Activated effector memory CD4-positive, alpha-beta T cell treated with Interleukin-2 at 50 U/mL for 16 hours (primary cell): ENCODE results near the gene RABGAP1L.

Experiments
- DNase-seq: peaks from one replicate; pipeline ENCODE4 v3.0.0-alpha.2; 2020

Gene RABGAP1L

DNA sequence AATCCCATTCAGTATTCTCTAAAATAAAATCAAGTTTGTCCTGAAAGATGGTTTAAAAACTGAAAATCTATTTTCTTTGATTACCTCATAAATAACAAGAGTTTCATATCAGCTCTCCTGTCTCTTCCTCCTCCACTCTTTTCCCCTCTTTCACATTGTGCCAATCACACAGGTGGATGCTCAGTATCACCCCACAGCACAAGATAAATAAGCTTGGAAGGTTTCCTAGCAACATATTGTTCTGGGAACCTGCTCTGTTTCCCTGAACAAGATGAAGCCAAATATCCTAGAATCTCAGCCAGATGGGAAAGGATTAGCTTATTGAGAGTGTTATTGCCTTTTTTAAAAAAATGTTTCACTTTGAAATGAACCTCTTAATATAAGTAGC, 794.7 kb downstream of the RABGAP1L start:
- DNase-seq: no peak

DNA sequence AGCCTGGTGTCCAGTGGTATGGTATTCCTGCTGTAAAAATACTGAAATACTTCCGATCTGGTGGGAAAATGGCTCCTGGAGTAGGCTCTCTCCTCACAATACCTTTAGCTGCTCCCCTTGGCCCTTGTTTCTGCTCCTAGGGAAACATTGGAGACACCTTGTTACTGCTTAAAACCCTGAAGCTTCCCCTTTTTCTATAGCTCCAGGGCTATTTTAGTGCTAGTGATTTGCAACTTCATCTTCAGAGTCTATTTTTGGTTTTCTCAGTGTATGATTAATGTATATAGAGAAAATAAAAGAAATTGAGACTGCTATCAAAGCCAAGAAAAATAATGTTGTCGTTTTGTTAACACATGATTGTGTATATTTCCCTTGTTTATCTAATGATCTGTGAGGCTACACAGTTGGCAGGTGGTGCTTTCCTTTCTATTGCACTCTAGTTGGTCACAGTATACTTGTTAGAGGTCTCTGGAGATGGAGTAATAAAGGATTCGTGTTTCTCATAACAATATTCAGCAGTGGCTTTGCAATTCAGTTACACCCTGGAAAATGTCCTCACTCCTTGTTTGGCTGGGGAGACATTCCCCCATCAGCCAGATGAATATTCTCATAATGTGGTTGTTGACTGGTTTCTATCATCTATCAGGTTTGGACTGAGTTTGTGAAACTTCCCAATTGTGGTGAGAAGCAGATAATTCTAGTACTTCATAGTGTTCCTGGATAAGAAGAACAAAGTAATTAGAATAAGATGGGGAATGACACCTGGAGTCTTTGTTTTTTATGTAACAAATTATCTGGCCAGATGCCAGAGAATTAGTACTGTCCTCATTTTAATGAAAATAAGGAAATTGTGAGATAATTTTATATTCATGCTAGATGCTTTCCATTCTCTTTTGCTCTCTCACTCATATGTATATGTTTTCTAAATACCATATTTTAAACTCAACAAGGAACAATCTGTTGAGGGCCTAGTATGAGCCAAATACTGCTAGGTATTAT, 795.6 kb downstream of the RABGAP1L start:
- DNase-seq: no peak

DNA sequence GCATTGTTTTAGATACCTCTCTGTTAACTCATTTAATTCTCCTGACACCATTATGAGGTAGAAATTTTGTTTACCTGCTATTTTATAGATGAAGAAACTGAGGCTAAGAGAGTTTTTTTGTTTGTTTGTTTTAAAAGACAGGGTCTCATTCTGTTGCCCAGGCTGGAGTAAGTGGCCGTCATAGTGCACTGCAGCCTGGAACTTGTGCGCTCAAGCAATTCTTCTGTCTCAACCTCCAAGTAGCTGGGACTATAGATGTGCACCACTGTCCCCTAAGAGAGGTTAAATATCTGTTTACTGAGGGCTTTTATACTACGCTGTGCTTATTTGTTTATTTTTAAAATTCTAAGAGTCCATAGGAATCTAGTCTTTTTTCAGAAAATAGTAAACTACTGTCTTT, 796.8 kb downstream of the RABGAP1L start:
- no peak for DNase-seq

- no peak for DNase-seq
These were observed 797.7 kb downstream of the RABGAP1L start for GRCh38 chr1:174956976-174957375.

- no peak for DNase-seq
These were observed 798.5 kb downstream of the RABGAP1L start for GRCh38 chr1:174957829-174958228.

DNA sequence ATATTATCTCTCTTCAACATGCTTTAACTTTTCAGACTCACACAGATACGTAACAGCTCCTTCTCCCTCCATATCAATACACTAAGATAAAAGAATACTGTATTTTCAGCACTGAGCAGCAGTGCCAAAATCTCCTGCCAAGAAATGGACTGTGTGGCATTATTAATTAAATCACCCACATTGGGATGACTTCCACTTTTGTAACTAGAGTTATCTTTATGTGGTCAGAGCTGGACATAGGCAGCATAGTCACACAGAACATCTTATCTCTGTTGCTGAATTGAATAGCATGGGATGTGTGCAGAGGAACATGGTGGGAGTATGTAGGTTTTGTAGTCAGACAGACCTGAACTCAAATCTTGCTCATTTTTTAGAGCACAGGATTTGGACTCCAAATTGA, 799.1 kb downstream of the RABGAP1L start:
- DNase-seq: no peak

- DNase-seq: no peak
These were observed 801.0 kb downstream of the RABGAP1L start for GRCh38 chr1:174960362-174960761.

- no peak for DNase-seq
These were observed 804.3 kb downstream of the RABGAP1L start for GRCh38 chr1:174963529-174964125.

GRCh38 chr1:174964261-174964971, 805.1 kb downstream of the RABGAP1L start:
- DNase-seq: no peak

DNA sequence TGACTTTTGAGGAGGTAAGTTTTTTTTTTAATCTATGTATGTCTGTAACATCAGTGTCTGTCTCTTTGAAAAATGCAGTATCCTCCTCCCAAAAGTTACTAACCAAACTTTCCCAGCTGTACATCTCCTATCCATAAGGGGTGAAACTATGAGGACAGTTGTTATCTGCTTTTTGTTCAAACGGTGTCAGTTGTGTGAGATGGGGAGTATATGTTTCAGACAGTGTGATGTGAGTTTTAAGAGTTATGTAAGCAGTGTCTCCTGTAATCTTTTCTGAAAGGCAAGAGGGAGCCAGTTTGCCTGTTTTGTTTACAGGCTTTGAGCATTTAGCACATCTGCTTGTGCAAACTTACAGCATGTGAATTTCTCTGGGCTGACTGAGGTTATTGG, 805.6 kb downstream of the RABGAP1L start:
- no peak for DNase-seq

DNA sequence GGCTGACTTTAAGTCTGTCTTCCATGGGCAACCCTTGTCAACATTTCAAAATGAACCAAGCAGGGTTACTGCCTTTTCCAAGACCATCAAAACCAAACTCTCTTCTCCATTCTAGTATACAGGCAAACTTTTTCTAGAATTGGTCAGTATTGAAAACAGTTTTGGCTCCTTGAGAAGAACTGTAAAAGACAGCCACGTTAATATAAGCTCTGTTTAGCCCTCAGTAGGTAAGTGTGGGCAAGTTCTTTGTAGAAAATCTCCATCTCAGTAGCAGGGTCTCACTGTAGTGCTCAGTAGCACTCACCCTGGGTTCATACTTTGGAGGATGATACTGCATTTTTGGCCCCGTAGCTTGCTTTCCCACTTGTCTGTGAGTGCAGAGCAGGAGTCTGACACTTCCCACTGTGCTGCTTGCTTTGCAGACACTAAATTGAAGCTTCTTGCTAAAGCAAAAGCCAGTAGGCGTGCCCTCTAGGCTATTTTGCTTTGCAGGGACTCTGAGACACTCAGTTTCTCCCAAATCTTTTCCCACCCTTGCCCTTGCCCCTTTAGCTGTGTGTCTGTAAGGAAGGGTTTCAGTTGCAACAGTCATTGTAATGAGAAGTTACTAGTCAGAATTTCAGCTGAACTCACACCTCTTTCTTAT, 806.2 kb downstream of the RABGAP1L start:
- no peak for DNase-seq

DNA sequence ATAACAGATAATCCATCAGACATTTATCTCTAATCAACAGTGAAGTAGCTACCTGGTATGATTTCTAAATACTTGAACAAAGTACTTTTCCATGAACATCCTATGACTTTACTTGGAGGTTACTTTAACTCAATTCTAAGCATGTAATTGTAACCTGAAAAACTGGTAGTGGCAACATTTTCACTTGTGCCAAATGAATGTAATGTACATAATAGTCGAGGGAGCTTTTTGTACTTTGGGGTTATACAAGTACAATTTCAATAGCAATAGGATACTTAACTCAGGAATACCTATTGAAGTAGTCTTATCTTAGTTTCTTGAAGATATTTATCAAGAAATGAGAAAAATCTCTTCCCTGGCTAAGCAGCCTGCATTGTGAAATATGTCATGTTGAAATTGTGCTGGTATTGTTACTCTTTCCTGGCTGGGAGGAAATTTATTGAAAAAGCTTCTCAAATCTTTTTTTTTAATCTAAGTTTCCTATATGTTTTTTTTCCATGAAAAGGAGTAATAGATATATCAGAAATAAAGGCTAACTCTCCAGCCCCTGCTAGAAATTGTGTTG, 806.8 kb downstream of the RABGAP1L start:
- no peak for DNase-seq

DNA sequence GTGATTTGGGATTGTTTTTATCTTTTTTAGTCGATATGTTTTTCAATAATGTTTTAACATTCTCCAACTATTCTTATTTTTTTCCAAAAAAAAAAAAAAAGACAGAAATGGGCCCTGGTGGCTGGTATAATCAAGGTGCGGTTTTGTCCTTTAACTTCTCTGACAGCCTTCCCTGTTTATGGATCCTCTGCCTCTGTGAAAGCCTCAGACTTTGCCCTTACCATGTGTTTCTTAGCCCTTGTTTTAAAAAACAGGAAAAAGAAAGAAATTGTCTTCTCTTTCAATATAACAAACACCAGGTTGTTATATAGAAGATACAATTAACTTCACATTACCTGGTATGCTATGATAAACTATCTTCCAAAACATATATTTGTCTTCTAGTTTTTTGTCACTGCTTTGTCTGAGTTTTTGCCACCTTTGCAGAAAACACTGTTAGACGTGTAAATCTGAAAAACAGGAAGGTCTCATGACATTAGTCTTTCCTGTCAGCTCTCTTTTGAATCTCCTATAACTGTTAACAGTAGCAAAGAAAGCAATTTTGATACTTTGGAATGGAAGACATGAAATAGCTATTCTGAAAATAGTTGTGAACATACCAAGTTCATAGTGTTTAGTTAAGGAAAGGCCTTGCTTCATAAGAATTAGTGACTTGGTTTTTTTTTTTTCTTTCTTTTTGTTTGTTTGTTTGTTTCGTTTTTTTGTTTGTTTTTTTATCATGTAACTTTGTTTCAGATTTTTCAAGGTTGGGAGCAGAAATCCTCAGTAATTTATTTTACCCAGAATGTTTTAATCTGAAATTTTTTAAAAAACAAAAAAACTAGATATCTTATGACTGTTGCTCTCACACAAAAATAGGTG, 808.8 kb downstream of the RABGAP1L start:
- no peak for DNase-seq

DNA sequence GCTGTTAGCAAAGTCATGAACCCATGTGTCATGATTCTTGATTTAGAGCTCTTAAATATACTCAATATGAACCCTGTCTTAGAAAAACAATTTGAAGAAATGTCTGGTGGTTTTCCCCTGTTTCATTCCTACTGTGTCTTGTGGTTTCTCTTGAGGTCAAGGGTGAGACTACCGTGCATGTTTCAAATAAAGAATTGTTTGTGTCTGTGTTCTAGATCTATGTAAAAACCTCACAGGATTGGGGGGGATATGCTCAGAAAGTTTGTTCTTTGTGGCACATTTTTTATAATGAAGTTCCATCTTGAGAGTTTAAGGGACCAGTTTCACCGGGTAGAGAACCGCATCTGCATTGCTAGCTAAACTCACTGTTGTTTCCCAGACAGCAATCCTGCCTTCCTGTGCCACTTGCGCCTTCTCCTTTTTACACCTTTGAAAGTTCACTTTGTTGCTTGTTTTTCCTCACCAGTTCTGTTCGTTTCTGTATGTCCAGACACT, 809.5 kb downstream of the RABGAP1L start:
- DNase-seq: no peak

- no peak for DNase-seq
These were observed 810.7 kb downstream of the RABGAP1L start for GRCh38 chr1:174969977-174970376.

GRCh38 chr1:174971466-174971865, 812.1 kb downstream of the RABGAP1L start:
- DNase-seq: no peak

- DNase-seq: no peak
These were observed 812.6 kb downstream of the RABGAP1L start for GRCh38 chr1:174971902-174972301.

- no peak for DNase-seq
These were observed 815.4 kb downstream of the RABGAP1L start for GRCh38 chr1:174974711-174975119.

- no peak for DNase-seq
These were observed 816.4 kb downstream of the RABGAP1L start for GRCh38 chr1:174975764-174976163.

DNA sequence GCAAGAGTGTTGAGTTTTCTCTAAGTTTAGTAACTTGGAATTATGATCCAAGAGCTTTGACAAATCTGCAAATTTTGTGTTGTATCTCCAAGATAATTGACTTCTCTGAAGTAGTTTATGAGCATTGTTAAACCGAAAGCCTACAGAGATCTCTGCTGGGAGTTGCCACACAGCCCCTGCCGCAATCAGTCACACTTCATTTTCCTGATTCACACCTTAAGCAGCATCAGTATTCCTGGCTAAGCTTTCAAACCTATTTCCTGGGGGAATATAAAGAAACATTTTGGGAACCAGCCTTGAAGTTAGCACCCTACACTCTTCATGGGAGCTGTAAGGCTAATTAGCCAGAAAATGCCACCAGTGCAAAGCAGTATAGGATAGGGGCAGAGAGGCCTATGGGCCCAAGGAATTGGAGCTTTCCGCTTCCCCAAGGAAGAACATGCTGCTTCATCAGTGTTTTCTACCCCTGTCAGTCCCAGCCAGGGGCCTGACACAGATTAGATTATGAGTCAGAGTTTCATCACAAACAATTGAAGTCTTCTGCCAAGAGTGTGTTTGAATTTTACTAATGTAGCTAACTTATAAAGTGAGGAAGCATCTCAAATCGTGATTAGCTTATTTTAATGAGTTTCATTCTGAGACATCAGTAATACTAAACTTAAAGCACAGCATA, 817.3 kb downstream of the RABGAP1L start:
- no peak for DNase-seq
